Kidney epithelial cell (primary cell): ENCODE measurements around the gene KHNYN. TPM values are rescaled to one million over a fixed set of nuclear protein-coding genes. Genes with fewer than 3 reads are reported as not detected.

Experiments used
- DNase-seq: peaks from one replicate; pipeline ENCODE4 v3.0.0-alpha.2; 2010; ENCODE audit warnings: low read depth
- H3K27me3 ChIP-seq: 2 replicates; pipeline ENCODE4 v1.6.0; 2011; ENCODE audit warnings: low read length; ENCODE audit not compliant: control insufficient read depth, insufficient read depth
- H3K36me3 ChIP-seq: 2 replicates; pipeline ENCODE4 v1.5.1; 2011; ENCODE audit warnings: low read length; ENCODE audit not compliant: control insufficient read depth, insufficient read depth
- H3K4me3 ChIP-seq: 2 replicates; pipeline ENCODE4 v1.5.1; 2011; ENCODE audit warnings: low read depth, mild to moderate bottlenecking, control low read depth, low read length
- CTCF ChIP-seq: IDR thresholded peaks from 2 replicates; pipeline ENCODE4 v1.5.1; 2011; ENCODE audit warnings: mild to moderate bottlenecking, moderate library complexity, low read length, control low read depth, inconsistent platforms; ENCODE audit not compliant: insufficient read depth, poor library complexity, severe bottlenecking
- total RNA-seq: library from RNA; depleted of rRNA; stranded (reverse); fragments of >200 nt; gene quantifications from 2 replicates; pipeline ENCODE4 v1.2.3, GENCODE V29; 2015

The KHNYN gene
- total RNA-seq, 1 donor from 2014 or later: 44.0 TPM

GRCh38 chr14:24399447-24399822 is 30.3 kb upstream of the KHNYN start:
- no peak for TF ChIP-seq CTCF
- no peaks in the 10 kb centered on the region for H3K27me3 ChIP-seq
- DNase-seq: no peak
- no peaks in the 10 kb centered on the region for H3K36me3 ChIP-seq
- peak overlapping the region; percentile 58 for H3K4me3 ChIP-seq

- Histone ChIP-seq H3K36me3 (no peaks in the 10 kb centered on the region), H3K4me3 (no peak overlapping the region), H3K27me3 (no peaks in the 10 kb centered on the region)
- TF ChIP-seq CTCF: no peak
- no peak for DNase-seq
These were observed 29.6 kb upstream of the KHNYN start for GRCh38 chr14:24399999-24400718.

- no peaks in the 10 kb centered on the region for H3K36me3 ChIP-seq
- DNase-seq: no peak
- no peak overlapping the region for H3K4me3 ChIP-seq
- TF ChIP-seq CTCF: no peak
- H3K27me3 ChIP-seq: no peaks in the 10 kb centered on the region
These were observed 27.7 kb upstream of the KHNYN start for GRCh38 chr14:24401810-24402702.

- Histone ChIP-seq H3K36me3 (no peaks in the 10 kb centered on the region), H3K4me3 (no peak overlapping the region), H3K27me3 (no peaks in the 10 kb centered on the region)
- TF ChIP-seq CTCF: no peak
- DNase-seq: no peak
These were observed 26.3 kb upstream of the KHNYN start for GRCh38 chr14:24403294-24403998.

GRCh38 chr14:24404814-24405213 is 24.9 kb upstream of the KHNYN start:
- TF ChIP-seq CTCF: no peak
- H3K4me3 ChIP-seq: no peak overlapping the region
- no peak for DNase-seq
- no peaks in the 10 kb centered on the region for H3K27me3 ChIP-seq
- no peaks in the 10 kb centered on the region for H3K36me3 ChIP-seq
